HCT116 (cell line): ENCODE data around the gene IL22RA2. TPM values are rescaled to one million over a fixed set of nuclear protein-coding genes. Genes with fewer than 3 reads are reported as not detected.

Experiments used
- ATAC-seq: fragments of 200-7000 bp; cut with Tn5 transposase; 2 replicates; pipeline ENCODE4 v1.9.1; 2020; ENCODE audit warnings: mild to moderate bottlenecking, moderate library complexity
- BruUV-seq: library from RNA; stranded (reverse); fragments of 400-500 nt; replicated peaks from 2 replicates; lab custom pipeline; 2021; lab: Mats Ljungman, UMichigan
- CTCF ChIA-PET: fragments of 300-600 bp; sonication (Branson Sonifier 250); formaldehyde crosslinking; loops from one replicate; lab custom pipeline; 2021; ENCODE audit warnings: antibody characterized with exemption; lab: Charles Lee
- POLR2A ChIA-PET: fragments of 300-600, 350-600 bp; sonication (Branson Sonifier 250); formaldehyde crosslinking; loops from one replicate; lab custom pipeline; 2021; ENCODE audit warnings: antibody characterized with exemption; lab: Charles Lee
- RAD21 ChIA-PET, 2 experiments: fragments of 300-600 bp; sonication (Branson Sonifier 250); formaldehyde crosslinking; loops; one replicate each; lab custom pipeline; 2023; ENCODE audit warnings: low total read pairs in 2 of 2; ENCODE audit not compliant: uncharacterized antibody in 2 of 2, unreplicated experiment in 2 of 2, low non-redundant PET in 1 of 2; lab: Charles Lee
- DNase-seq: peaks from one replicate; pipeline ENCODE4 v3.0.0-alpha.2; 2010; ENCODE audit warnings: low read depth, low spot score
- H2AFZ ChIP-seq: fragments of 200-600 bp; shearing (Covaris generic), sonication (generic); 2 replicates; pipeline ENCODE4 v1.6.1; 2017; ENCODE audit warnings: low read depth, mixed run types, mixed read lengths, antibody characterized with exemption, low read length; ENCODE audit not compliant: poor library complexity, severe bottlenecking
- H3K27ac ChIP-seq: 2 replicates; pipeline ENCODE4 v1.5.1; 2012; ENCODE audit warnings: low read depth, low read length
- H3K27me3 ChIP-seq: fragments of 200-600 bp; sonication (generic); 2 replicates; pipeline ENCODE4 v1.6.1; 2016; ENCODE audit warnings: mixed run types, low read length, mixed read lengths; ENCODE audit not compliant: insufficient read depth
- H3K36me3 ChIP-seq, 2 experiments: fragments of 200-500 bp in 1 of 2; fragments of 200-600 bp in 1 of 2; sonication (Bioruptor generic) in 1 of 2; sonication (generic) in 1 of 2; 2 replicates each; pipeline versions ENCODE4 v1.5.1 to v1.6.1; 2014 to 2016; ENCODE audit warnings: low read length in 2 of 2, inconsistent platforms in 1 of 2, mixed read lengths in 1 of 2, mixed run types in 1 of 2; ENCODE audit not compliant: insufficient read depth in 2 of 2, control insufficient read depth in 1 of 2
- H3K4me1 ChIP-seq, 2 experiments: fragments of 200-600 bp in 1 of 2; sonication (generic) in 1 of 2; 2 replicates each; pipeline versions ENCODE4 v1.5.1 to v1.6.1; 2012 to 2017; ENCODE audit warnings: low read length in 2 of 2, inconsistent platforms in 1 of 2, mild to moderate bottlenecking in 1 of 2, mixed read lengths in 1 of 2, mixed run types in 1 of 2, moderate library complexity in 1 of 2; ENCODE audit not compliant: insufficient read depth in 2 of 2, control insufficient read depth in 1 of 2
- H3K4me2 ChIP-seq: fragments of 200-600 bp; sonication (generic); 2 replicates; pipeline ENCODE4 v1.6.1; 2017; ENCODE audit warnings: mixed run types, low read length, mixed read lengths
- H3K4me3 ChIP-seq, 2 experiments: fragments of 200-600 bp in 1 of 2; sonication (generic) in 1 of 2; replicated peaks in 1 of 2; 2 replicates each; pipeline ENCODE4 v1.5.1; 2011 to 2016; ENCODE audit warnings: low read length in 2 of 2, control low read depth in 1 of 2, low read depth in 1 of 2, mild to moderate bottlenecking in 1 of 2, mixed read lengths in 1 of 2, mixed run types in 1 of 2
- H3K79me2 ChIP-seq: fragments of 200-600 bp; sonication (generic); 2 replicates; pipeline ENCODE4 v1.6.1; 2017; ENCODE audit warnings: mild to moderate bottlenecking, mixed run types, low read length, moderate library complexity, mixed read lengths; ENCODE audit not compliant: insufficient read depth
- H3K9ac ChIP-seq: fragments of 200-600 bp; sonication (generic); 2 replicates; pipeline ENCODE4 v1.6.1; 2016; ENCODE audit warnings: low read length, mixed read lengths
- H3K9me2 ChIP-seq: fragments of 200-600 bp; sonication (generic), shearing (Covaris generic); 2 replicates; pipeline ENCODE4 v1.6.1; 2017; ENCODE audit warnings: mixed run types, mild to moderate bottlenecking, moderate library complexity; ENCODE audit not compliant: insufficient read depth
- H3K9me3 ChIP-seq, 2 experiments: fragments of 200-500 bp in 1 of 2; fragments of 200-600 bp in 1 of 2; sonication (Bioruptor generic) in 1 of 2; sonication (generic) in 1 of 2; 2 replicates each; pipeline ENCODE4 v1.6.1; 2014 to 2017; ENCODE audit warnings: low read length in 2 of 2, mixed read lengths in 2 of 2, inconsistent platforms in 1 of 2, low read depth in 1 of 2, mild to moderate bottlenecking in 1 of 2, mixed run types in 1 of 2, moderate library complexity in 1 of 2; ENCODE audit not compliant: control insufficient read depth in 1 of 2, insufficient read depth in 1 of 2
- H4K20me1 ChIP-seq: fragments of 200-600 bp; sonication (generic), shearing (Covaris generic); 2 replicates; pipeline ENCODE4 v1.6.1; 2017; ENCODE audit warnings: mixed run types, mild to moderate bottlenecking, moderate library complexity; ENCODE audit not compliant: insufficient read depth
- CEBPB ChIP-seq: IDR thresholded peaks from 2 replicates; pipeline ENCODE4 v1.6.1; 2012; ENCODE audit warnings: low read depth
- EGR1 ChIP-seq: IDR thresholded peaks from 2 replicates; pipeline ENCODE4 v1.6.1; 2012; ENCODE audit warnings: low read depth
- ELF1 ChIP-seq: IDR thresholded peaks from 2 replicates; pipeline ENCODE4 v1.6.1; 2012; ENCODE audit warnings: low read depth, borderline replicate concordance
- EZH2 ChIP-seq: fragments of 200-600 bp; sonication (generic); IDR thresholded peaks from 2 replicates; pipeline ENCODE4 v1.6.1; 2017; ENCODE audit warnings: antibody characterized with exemption, mixed run types
- FOSL1 ChIP-seq: IDR thresholded peaks from 2 replicates; pipeline ENCODE4 v1.6.1; 2012; ENCODE audit warnings: low read depth
- JUND ChIP-seq: IDR thresholded peaks from 2 replicates; pipeline ENCODE4 v1.6.1; 2012
- POLR2A ChIP-seq: IDR thresholded peaks from 2 replicates; pipeline ENCODE4 v1.7.0; 2011; ENCODE audit warnings: borderline replicate concordance; ENCODE audit not compliant: insufficient read depth, insufficient read length; ENCODE audit errors: extremely low read depth
- POLR2AphosphoS5 ChIP-seq: IDR thresholded peaks from 2 replicates; pipeline ENCODE4 v1.6.1; 2011; ENCODE audit warnings: mild to moderate bottlenecking, low read depth, low read length, moderate library complexity
- REST ChIP-seq: IDR thresholded peaks from 2 replicates; pipeline ENCODE4 v1.6.1; 2012; ENCODE audit warnings: low read depth
- SIN3A ChIP-seq: IDR thresholded peaks from 2 replicates; pipeline ENCODE4 v1.6.1; 2012; ENCODE audit warnings: low read depth
- ZNF274 ChIP-seq: fragments of 200-500 bp; sonication (Bioruptor generic); IDR thresholded peaks from 2 replicates; pipeline ENCODE4 v1.6.1; 2014; ENCODE audit warnings: mild to moderate bottlenecking, low read depth, low read length, inconsistent platforms
- intact Hi-C: fragments of 100-400 bp; cut with micrococcal nuclease; formaldehyde crosslinking; loops from 2 replicates; pipeline ENCODE4 v1.10.0; 2022
- total RNA-seq: library from RNA; stranded (reverse); gene quantifications from one replicate; pipeline ENCODE4 v1.2.1, GENCODE V29; 2021; ENCODE audit not compliant: unreplicated experiment

IL22RA2 gene
- total RNA-seq, 1 experiment from 2014 or later: not detected

GRCh38 chr6:137190583-137191094, 17.2 kb upstream of the IL22RA2 start:
- Histone ChIP-seq H3K9ac (no peak overlapping the region), H3K27ac (no peak overlapping the region), H3K4me2 (no peak overlapping the region), H3K4me3 (no peak overlapping the region), H2AFZ (no peak overlapping the region), H3K36me3 (no peaks in the 10 kb centered on the region), H3K9me2 (no peaks in the 10 kb centered on the region), H3K79me2 (no peaks in the 10 kb centered on the region), H3K27me3 (no peaks in the 10 kb centered on the region), H3K4me1 (no peaks in the 10 kb centered on the region), H4K20me1 (no peaks in the 10 kb centered on the region), H3K9me3 (peaks cover 0 to 4% of the 10 kb centered on the region in 2 experiments; a peak in 2 of 4 replicates)
- RAD21 ChIA-PET: no interaction called here
- CTCF ChIA-PET: no interaction called here
- POLR2A ChIA-PET: no interaction called here
- TF ChIP-seq ZNF274 (no peak), JUND (no peak), REST (no peak), ELF1 (no peak), EZH2 (no peak), SIN3A (no peak), POLR2AphosphoS5 (no peak), FOSL1 (no peak), EGR1 (no peak), CEBPB (no peak), POLR2A (no peak)
- intact Hi-C loops: no loop called here
- DNase-seq: no peak
- ATAC-seq: no peak
- BruUV-seq: no TSS peak
